HCT116 (cell line): Measurements from ENCODE around the gene CAST. TPM values are rescaled to one million over a fixed set of nuclear protein-coding genes. Genes with fewer than 3 reads are reported as not detected.

Experiments
- ATAC-seq: fragments of 200-7000 bp; cut with Tn5 transposase; 2 replicates; pipeline ENCODE4 v1.9.1; 2020; ENCODE audit warnings: mild to moderate bottlenecking, moderate library complexity
- BruUV-seq: library from RNA; stranded (reverse); fragments of 400-500 nt; replicated peaks from 2 replicates; lab custom pipeline; 2021; lab: Mats Ljungman, UMichigan
- CTCF ChIA-PET: fragments of 300-600 bp; sonication (Branson Sonifier 250); formaldehyde crosslinking; loops from one replicate; lab custom pipeline; 2021; ENCODE audit warnings: antibody characterized with exemption; lab: Charles Lee
- POLR2A ChIA-PET: fragments of 300-600, 350-600 bp; sonication (Branson Sonifier 250); formaldehyde crosslinking; loops from one replicate; lab custom pipeline; 2021; ENCODE audit warnings: antibody characterized with exemption; lab: Charles Lee
- RAD21 ChIA-PET, 2 experiments: fragments of 300-600 bp; sonication (Branson Sonifier 250); formaldehyde crosslinking; loops; one replicate each; lab custom pipeline; 2023; ENCODE audit warnings: low total read pairs in 2 of 2; ENCODE audit not compliant: uncharacterized antibody in 2 of 2, unreplicated experiment in 2 of 2, low non-redundant PET in 1 of 2; lab: Charles Lee
- DNase-seq: peaks from one replicate; pipeline ENCODE4 v3.0.0-alpha.2; 2010; ENCODE audit warnings: low read depth, low spot score
- H2AFZ ChIP-seq: fragments of 200-600 bp; shearing (Covaris generic), sonication (generic); 2 replicates; pipeline ENCODE4 v1.6.1; 2017; ENCODE audit warnings: low read depth, mixed run types, mixed read lengths, antibody characterized with exemption, low read length; ENCODE audit not compliant: poor library complexity, severe bottlenecking
- H3K27ac ChIP-seq: 2 replicates; pipeline ENCODE4 v1.5.1; 2012; ENCODE audit warnings: low read depth, low read length
- H3K27me3 ChIP-seq: fragments of 200-600 bp; sonication (generic); 2 replicates; pipeline ENCODE4 v1.6.1; 2016; ENCODE audit warnings: mixed run types, low read length, mixed read lengths; ENCODE audit not compliant: insufficient read depth
- H3K36me3 ChIP-seq, 2 experiments: fragments of 200-500 bp in 1 of 2; fragments of 200-600 bp in 1 of 2; sonication (Bioruptor generic) in 1 of 2; sonication (generic) in 1 of 2; 2 replicates each; pipeline versions ENCODE4 v1.5.1 to v1.6.1; 2014 to 2016; ENCODE audit warnings: low read length in 2 of 2, inconsistent platforms in 1 of 2, mixed read lengths in 1 of 2, mixed run types in 1 of 2; ENCODE audit not compliant: insufficient read depth in 2 of 2, control insufficient read depth in 1 of 2
- H3K4me1 ChIP-seq, 2 experiments: fragments of 200-600 bp in 1 of 2; sonication (generic) in 1 of 2; 2 replicates each; pipeline versions ENCODE4 v1.5.1 to v1.6.1; 2012 to 2017; ENCODE audit warnings: low read length in 2 of 2, inconsistent platforms in 1 of 2, mild to moderate bottlenecking in 1 of 2, mixed read lengths in 1 of 2, mixed run types in 1 of 2, moderate library complexity in 1 of 2; ENCODE audit not compliant: insufficient read depth in 2 of 2, control insufficient read depth in 1 of 2
- H3K4me2 ChIP-seq: fragments of 200-600 bp; sonication (generic); 2 replicates; pipeline ENCODE4 v1.6.1; 2017; ENCODE audit warnings: mixed run types, low read length, mixed read lengths
- H3K4me3 ChIP-seq, 2 experiments: fragments of 200-600 bp in 1 of 2; sonication (generic) in 1 of 2; replicated peaks in 1 of 2; 2 replicates each; pipeline ENCODE4 v1.5.1; 2011 to 2016; ENCODE audit warnings: low read length in 2 of 2, control low read depth in 1 of 2, low read depth in 1 of 2, mild to moderate bottlenecking in 1 of 2, mixed read lengths in 1 of 2, mixed run types in 1 of 2
- H3K79me2 ChIP-seq: fragments of 200-600 bp; sonication (generic); 2 replicates; pipeline ENCODE4 v1.6.1; 2017; ENCODE audit warnings: mild to moderate bottlenecking, mixed run types, low read length, moderate library complexity, mixed read lengths; ENCODE audit not compliant: insufficient read depth
- H3K9ac ChIP-seq: fragments of 200-600 bp; sonication (generic); 2 replicates; pipeline ENCODE4 v1.6.1; 2016; ENCODE audit warnings: low read length, mixed read lengths
- H3K9me2 ChIP-seq: fragments of 200-600 bp; sonication (generic), shearing (Covaris generic); 2 replicates; pipeline ENCODE4 v1.6.1; 2017; ENCODE audit warnings: mixed run types, mild to moderate bottlenecking, moderate library complexity; ENCODE audit not compliant: insufficient read depth
- H3K9me3 ChIP-seq, 2 experiments: fragments of 200-500 bp in 1 of 2; fragments of 200-600 bp in 1 of 2; sonication (Bioruptor generic) in 1 of 2; sonication (generic) in 1 of 2; 2 replicates each; pipeline ENCODE4 v1.6.1; 2014 to 2017; ENCODE audit warnings: low read length in 2 of 2, mixed read lengths in 2 of 2, inconsistent platforms in 1 of 2, low read depth in 1 of 2, mild to moderate bottlenecking in 1 of 2, mixed run types in 1 of 2, moderate library complexity in 1 of 2; ENCODE audit not compliant: control insufficient read depth in 1 of 2, insufficient read depth in 1 of 2
- H4K20me1 ChIP-seq: fragments of 200-600 bp; sonication (generic), shearing (Covaris generic); 2 replicates; pipeline ENCODE4 v1.6.1; 2017; ENCODE audit warnings: mixed run types, mild to moderate bottlenecking, moderate library complexity; ENCODE audit not compliant: insufficient read depth
- CTCF ChIP-seq, 3 experiments: fragments of 200-600 bp in 1 of 3; sonication (generic) in 1 of 3; IDR thresholded peaks in 2 of 3; conservative IDR thresholded peaks in 1 of 3; 2 replicates each; pipeline ENCODE4 v1.5.1; 2012 to 2017; ENCODE audit warnings: low read depth in 2 of 3, low read length in 2 of 3, antibody characterized with exemption in 1 of 3, borderline replicate concordance in 1 of 3, control low read depth in 1 of 3, mild to moderate bottlenecking in 1 of 3, mixed read lengths in 1 of 3, mixed run types in 1 of 3, moderate library complexity in 1 of 3; ENCODE audit not compliant: insufficient read depth in 1 of 3
- EGR1 ChIP-seq: IDR thresholded peaks from 2 replicates; pipeline ENCODE4 v1.6.1; 2012; ENCODE audit warnings: low read depth
- ELF1 ChIP-seq: IDR thresholded peaks from 2 replicates; pipeline ENCODE4 v1.6.1; 2012; ENCODE audit warnings: low read depth, borderline replicate concordance
- MAX ChIP-seq: IDR thresholded peaks from 2 replicates; pipeline ENCODE4 v1.6.1; 2012
- POLR2A ChIP-seq: IDR thresholded peaks from 2 replicates; pipeline ENCODE4 v1.7.0; 2011; ENCODE audit warnings: borderline replicate concordance; ENCODE audit not compliant: insufficient read depth, insufficient read length; ENCODE audit errors: extremely low read depth
- REST ChIP-seq: IDR thresholded peaks from 2 replicates; pipeline ENCODE4 v1.6.1; 2012; ENCODE audit warnings: low read depth
- SIN3A ChIP-seq: IDR thresholded peaks from 2 replicates; pipeline ENCODE4 v1.6.1; 2012; ENCODE audit warnings: low read depth
- SRF ChIP-seq: IDR thresholded peaks from 2 replicates; pipeline ENCODE4 v1.6.1; 2012; ENCODE audit warnings: low read depth
- ZBTB33 ChIP-seq: IDR thresholded peaks from 2 replicates; pipeline ENCODE4 v1.6.1; 2011; ENCODE audit warnings: mild to moderate bottlenecking, low read length, moderate library complexity; ENCODE audit not compliant: insufficient replicate concordance; ENCODE audit errors: extremely low read depth
- ZFX ChIP-seq: fragments of 450-650 bp; IDR thresholded peaks from 2 replicates; pipeline ENCODE4 v1.6.1; 2017
- intact Hi-C: fragments of 100-400 bp; cut with micrococcal nuclease; formaldehyde crosslinking; loops from 2 replicates; pipeline ENCODE4 v1.10.0; 2022
- total RNA-seq: library from RNA; stranded (reverse); gene quantifications from one replicate; pipeline ENCODE4 v1.2.1, GENCODE V29; 2021; ENCODE audit not compliant: unreplicated experiment

Gene CAST
- total RNA-seq, 1 experiment from 2014 or later: 142 TPM

DNA sequence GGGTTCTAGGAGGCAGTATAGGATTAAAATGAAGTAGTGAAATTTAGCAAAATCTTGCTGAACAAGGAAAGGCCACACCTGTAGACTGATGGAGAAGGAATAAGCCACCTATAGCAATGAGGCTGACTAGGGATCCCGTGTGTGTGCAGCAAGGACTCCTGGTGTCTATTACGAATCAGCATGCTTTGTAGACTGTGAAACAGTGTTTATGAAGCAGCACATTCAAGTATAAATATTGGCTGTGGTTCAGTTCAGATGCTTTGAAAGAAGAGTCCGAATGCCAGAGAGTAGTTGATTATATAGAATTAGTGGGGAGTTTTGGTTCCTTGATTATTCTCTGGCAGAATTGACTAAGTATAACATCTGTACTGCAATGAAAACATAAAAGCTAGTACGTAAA, 41.8 kb downstream of the CAST start:
- no peak for ATAC-seq
- Histone ChIP-seq H2AFZ (no peak overlapping the region), H3K27me3 (no peaks in the 10 kb centered on the region), H3K9ac (peak overlapping the region; percentile 88), H3K4me3 (peak overlapping the region; percentile 74 to 85), H3K4me2 (peak overlapping the region; percentile 83), H3K4me1 (peaks cover 35 to 49% of the 10 kb centered on the region in 2 experiments), H3K9me2 (no peaks in the 10 kb centered on the region), H4K20me1 (no peaks in the 10 kb centered on the region), H3K36me3 (no peaks in the 10 kb centered on the region), H3K27ac (no peak overlapping the region; the same call in 1 of the 2 replicates), H3K79me2 (peaks cover 53% of the 10 kb centered on the region)
- intact Hi-C loops: loop anchor here (5.0 kb wide), 1 partner anchor 42 kb away; the partner anchor contains the start of gene CAST
- CTCF ChIA-PET: no interaction called here
- TF ChIP-seq ZBTB33: no peak
- TF ChIP-seq REST: no peak
- TF ChIP-seq ZFX: no peak
- TF ChIP-seq SIN3A: no peak
- no peak for TF ChIP-seq POLR2A
- TF ChIP-seq EGR1: no peak
- TF ChIP-seq CTCF (IDR thresholded peaks at IDR 0.05 in 2 of 3, conservative IDR thresholded peaks at IDR 0.05 in 1 of 3; ENCODE audit: borderline replicate concordance in 1 of 3, insufficient read depth in 1 of 3, low read depth in 2 of 3, low read length in 2 of 3): no peak
- TF ChIP-seq ELF1: no peak
- no peak for TF ChIP-seq MAX
- TF ChIP-seq SRF: no peak
- TF ChIP-seq, all 23 proteins: peak for 0
- no peaks in the 10 kb centered on the region for H3K9me3 ChIP-seq
- ChIA-PET POLR2A (no interaction called here), RAD21 (no interaction called here)
- BruUV-seq: no TSS peak
- DNase-seq: no peak
